Posterior cingulate gyrus (tissue), 11 donors: ENCODE measurements around the gene GPT2.

Source experiments
- DNase-seq, 10 donors: peaks; one replicate each; pipeline versions ENCODE4 v3.0.0 to v3.0.0-alpha.2; 2020 to 2021; ENCODE audit warnings: mixed read lengths in 3 of 10
- intact Hi-C: fragments of 100-400 bp; cut with DNase I; formaldehyde crosslinking; loops from one replicate; pipeline ENCODE4 v1.15.1; 2023

The GPT2 gene

GRCh38 chr16:46883690-46884512 is at the start of gene GPT2:
Gene GPT2, plus strand, starts transcription at chr16:46884362. Its CDS starts 354 bp downstream, at chr16:46884716.
- peak; percentile 96 to 100 (median 99) for DNase-seq
- intact Hi-C loops: loop anchor here (1.0 to 2.0 kb wide), 2 partner anchors 24 to 53 kb away; partner anchors contain the start of gene C16orf87

GRCh38 chr16:46836534-46837530 is 47.3 kb upstream of the GPT2 start:
- DNase-seq: no peak
- intact Hi-C loops: no loop called here

- no peak for DNase-seq
- intact Hi-C loops: no loop called here
These were observed 44.1 kb upstream of the GPT2 start for GRCh38 chr16:46839986-46840443.

GRCh38 chr16:46842192-46842895 is 41.8 kb upstream of the GPT2 start:
- no peak for DNase-seq

GRCh38 chr16:46843898-46844642 is 40.1 kb upstream of the GPT2 start:
- DNase-seq: no peak
- intact Hi-C loops: no loop called here

More at GRCh38 chr16:46842192-46842895, 41.8 kb upstream of the GPT2 start:
- intact Hi-C loops: no loop called here

GRCh38 chr16:46844771-46845170 is 39.4 kb upstream of the GPT2 start:
- no peak for DNase-seq
- intact Hi-C loops: no loop called here

GRCh38 chr16:46845952-46846351 is 38.2 kb upstream of the GPT2 start:
- no peak for DNase-seq
- intact Hi-C loops: no loop called here

GRCh38 chr16:46848768-46849764 is 35.1 kb upstream of the GPT2 start:
- no peak for DNase-seq
- intact Hi-C loops: no loop called here

GRCh38 chr16:46850619-46851555 is 33.3 kb upstream of the GPT2 start:
- intact Hi-C loops: no loop called here
- DNase-seq: no peak

GRCh38 chr16:46852130-46852529 is 32.0 kb upstream of the GPT2 start:
- intact Hi-C loops: no loop called here
- no peak for DNase-seq

- intact Hi-C loops: loop anchor here (1.0 kb wide), 2 partner anchors 55 to 75 kb away; no protein-coding TSS in a partner anchor
- DNase-seq: peak; percentile 78 to 98 (median 90)
These were observed 30.3 kb upstream of the GPT2 start for GRCh38 chr16:46853713-46854443.

- intact Hi-C loops: loop anchor here (1.0 kb wide), 2 partner anchors 54 to 74 kb away; no protein-coding TSS in a partner anchor
- no peak for DNase-seq
These were observed 29.3 kb upstream of the GPT2 start for GRCh38 chr16:46854846-46855245.

- intact Hi-C loops: no loop called here
- DNase-seq: no peak
These were observed 28.8 kb upstream of the GPT2 start for GRCh38 chr16:46855389-46855788.

GRCh38 chr16:46857368-46857945 is 26.7 kb upstream of the GPT2 start:
- intact Hi-C loops: no loop called here
- peak in 8 of 10 donors; percentile 32 to 89 (median 42) for DNase-seq

GRCh38 chr16:46858151-46858550 is 26.0 kb upstream of the GPT2 start:
- DNase-seq: no peak
- intact Hi-C loops: no loop called here

- intact Hi-C loops: no loop called here
These were observed 24.4 kb upstream of the GPT2 start for GRCh38 chr16:46859719-46860152.

More at GRCh38 chr16:46859719-46860152, 24.4 kb upstream of the GPT2 start:
- no peak for DNase-seq
